CD4-positive, alpha-beta T cell treated with Interleukin-4 for 1 hour (primary cell): ENCODE results near the gene GRIK3.

Experiments
- DNase-seq, 2 donors: peaks; one replicate each; pipeline ENCODE4 v3.0.0-alpha.2; 2020 to 2022

GRIK3 gene

GRCh38 chr1:36807262-36807661 lies 227.1 kb downstream of the GRIK3 start:
- no peak for DNase-seq

DNA sequence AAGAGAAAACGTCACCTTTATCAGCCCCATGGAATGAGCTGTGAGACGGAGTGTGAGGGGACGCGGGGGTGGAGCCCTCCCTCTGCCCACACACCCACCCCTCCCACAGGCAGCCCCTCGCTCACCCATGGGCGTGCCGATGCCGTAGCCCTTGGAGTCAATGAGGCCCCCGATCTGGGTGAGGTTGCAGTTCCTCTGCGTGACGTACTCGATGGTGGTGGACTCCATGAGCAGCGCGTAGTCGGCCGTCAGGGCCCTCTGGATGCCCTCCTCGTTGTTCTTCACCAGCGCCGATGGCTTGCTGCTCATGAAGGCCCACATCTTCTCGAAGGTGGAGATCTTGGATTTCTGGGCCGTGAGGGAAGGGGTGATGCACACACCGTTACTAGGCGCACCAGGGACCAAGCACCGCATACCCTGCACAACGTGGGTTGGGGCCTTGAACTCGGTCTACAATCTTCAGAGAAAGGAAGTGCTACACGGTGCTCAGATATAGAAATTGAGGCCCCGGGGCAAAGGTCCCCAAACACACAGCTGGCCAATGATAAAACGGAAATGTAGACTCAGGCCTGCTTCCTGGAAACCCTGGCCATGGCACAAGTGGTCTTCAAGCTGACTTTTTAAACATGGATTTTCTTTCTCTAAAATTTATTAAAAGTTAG lies 228.2 kb downstream of the GRIK3 start:
- DNase-seq: no peak

DNA sequence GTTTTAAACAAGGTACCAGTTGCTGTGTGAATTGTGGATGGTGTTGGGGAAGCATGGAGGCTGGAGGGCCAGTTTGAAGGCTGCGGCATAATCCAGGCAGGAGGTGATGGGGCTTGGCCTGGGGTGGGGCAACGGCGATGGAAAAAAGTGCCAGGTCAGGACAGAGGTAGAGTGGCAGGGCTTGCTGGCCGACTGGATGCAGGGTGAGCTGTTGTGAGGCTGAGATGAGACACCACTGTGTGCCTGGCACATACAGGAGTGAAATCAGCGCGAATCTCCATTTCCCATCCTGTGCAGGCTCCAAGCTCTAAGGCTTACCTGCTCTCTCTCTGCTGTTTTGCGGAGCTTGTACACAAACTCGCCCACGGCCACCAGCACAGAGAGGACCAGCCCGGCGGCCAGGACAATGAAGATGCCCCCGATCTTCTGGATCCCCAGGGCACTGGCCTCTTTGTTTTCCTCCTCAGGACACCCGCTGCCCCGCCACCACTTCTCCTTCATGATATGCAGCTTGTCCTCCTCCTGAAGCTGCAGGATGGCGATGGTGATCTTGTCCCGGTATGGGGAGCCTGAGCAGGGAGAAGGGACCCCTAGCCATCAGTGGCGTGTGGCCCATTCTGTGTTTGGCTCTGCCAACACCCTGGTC lies 229.5 kb downstream of the GRIK3 start:
- no peak for DNase-seq

DNA sequence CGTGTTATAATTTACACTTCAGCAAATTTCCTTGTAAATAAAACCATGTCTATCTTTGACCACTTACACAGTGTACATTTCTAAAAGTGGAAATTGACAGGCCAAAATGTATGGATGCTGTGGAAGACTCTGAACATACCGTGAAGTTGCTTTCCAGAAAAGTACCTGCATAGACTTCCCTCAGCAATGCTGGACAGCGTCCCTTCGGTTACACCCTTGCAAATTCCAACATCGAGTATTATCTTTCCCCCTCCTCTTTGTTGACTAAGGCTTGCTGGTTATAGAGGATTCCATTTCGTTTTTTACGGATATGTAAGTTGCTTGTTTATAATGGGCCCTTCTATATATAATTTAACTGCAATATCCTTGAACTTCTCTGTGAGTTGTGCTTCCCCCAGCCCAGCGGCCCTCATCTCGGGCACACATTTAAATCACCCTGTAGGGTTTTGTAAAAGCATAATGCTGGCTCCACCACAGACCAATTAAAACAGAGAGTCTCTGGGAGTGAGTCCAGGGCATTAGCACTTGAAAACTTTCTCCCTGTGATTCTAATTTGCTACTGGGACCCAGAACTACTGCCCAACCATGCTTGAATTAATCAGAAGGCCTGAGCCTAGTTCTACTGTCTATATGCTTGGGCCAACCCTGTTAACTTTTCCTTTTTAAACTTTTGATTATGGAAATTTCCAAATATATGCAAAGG lies 230.3 kb downstream of the GRIK3 start:
- DNase-seq: no peak

DNA sequence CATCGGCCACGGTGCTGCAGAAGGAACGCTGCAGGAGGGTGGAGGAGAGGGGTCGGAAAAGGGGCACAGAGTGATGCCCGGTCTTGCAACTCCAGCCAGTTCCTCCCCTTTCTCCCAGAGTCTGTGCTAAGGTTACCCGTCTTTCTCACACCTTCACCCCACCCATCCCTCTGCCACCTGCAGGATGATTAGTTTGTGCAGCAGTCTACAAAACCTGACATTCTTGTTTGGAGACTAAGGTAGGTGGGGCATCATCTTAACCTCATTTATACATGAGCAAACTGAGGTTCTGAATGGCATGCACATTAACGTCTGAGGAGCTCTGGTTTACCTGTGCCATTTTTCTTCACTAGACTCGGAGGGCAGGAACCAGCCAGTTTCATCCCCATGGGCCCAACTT lies 232.3 kb downstream of the GRIK3 start:
- DNase-seq: no peak

- DNase-seq: no peak
These were observed 236.6 kb downstream of the GRIK3 start for GRCh38 chr1:36797761-36798160.

- no peak for DNase-seq
These were observed 237.6 kb downstream of the GRIK3 start for GRCh38 chr1:36796733-36797132.

DNA sequence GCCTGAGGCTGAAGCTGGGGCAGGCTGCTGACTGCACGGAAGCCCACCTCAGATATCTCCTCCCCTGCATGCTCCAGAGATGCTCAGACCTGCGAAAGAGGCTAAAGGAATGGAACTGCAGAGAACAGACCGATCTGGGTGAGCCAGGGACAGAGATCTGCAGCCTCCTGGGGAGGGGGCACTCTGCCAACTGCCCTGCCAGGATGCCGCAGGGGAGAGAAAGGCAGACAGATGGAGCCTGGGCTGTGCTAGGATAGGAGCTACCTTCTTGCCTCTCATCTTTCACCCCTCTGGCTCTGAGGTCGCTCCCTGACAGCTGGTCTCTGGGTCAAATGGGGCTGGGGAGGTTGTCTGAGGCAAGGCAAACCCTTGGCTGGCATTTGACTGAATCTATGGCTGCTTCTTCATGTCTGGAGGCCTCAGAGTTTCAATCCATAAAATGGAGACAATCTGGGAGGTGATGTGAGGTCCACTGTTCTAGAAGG lies 238.2 kb downstream of the GRIK3 start:
- no peak for DNase-seq

DNA sequence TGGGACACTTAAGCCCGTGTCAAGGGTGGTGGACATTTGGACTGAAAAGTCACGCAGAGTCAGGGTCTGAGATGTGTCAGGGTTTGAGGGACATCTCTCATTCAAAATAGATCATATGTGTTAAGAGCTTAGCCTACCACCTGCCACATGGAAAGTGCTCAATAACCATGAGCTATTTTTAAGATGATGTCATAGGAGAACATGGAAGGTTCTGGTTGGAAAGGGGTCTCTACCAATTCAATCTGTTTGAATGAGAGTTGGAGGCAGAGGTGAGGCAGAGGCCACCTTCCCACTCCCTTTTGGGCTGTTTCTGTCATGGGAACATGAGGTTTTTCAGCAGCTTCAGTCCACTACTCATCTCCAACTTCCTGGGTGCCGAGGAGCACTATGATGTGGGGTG lies 239.9 kb downstream of the GRIK3 start:
- DNase-seq: no peak

- DNase-seq: no peak
These were observed 240.9 kb downstream of the GRIK3 start for GRCh38 chr1:36793452-36793851.

- no peak for DNase-seq
These were observed 242.0 kb downstream of the GRIK3 start for GRCh38 chr1:36792292-36792691.

GRCh38 chr1:36790191-36790590 lies 244.1 kb downstream of the GRIK3 start:
- no peak for DNase-seq

DNA sequence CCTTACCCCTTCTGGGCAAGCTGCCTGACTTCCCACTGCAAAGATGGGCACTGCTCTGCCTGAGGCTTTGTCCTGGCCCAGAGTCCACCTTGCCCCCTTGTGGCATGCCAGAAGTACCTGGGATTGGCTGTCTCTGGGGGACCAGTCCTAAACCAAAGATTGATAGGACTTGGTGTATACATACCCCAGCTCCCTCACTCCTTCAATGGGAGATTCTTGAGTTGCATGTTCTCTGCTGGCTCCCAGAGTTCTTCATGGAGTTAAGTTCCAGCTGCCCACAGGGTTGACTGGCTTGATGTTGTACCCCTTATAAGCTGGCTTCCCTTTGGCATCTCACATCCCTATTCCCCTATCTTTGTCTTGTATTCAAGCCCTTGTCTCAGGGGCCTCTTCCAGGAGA lies 244.8 kb downstream of the GRIK3 start:
- no peak for DNase-seq

GRCh38 chr1:36787312-36787913 lies 246.9 kb downstream of the GRIK3 start:
- DNase-seq: no peak

DNA sequence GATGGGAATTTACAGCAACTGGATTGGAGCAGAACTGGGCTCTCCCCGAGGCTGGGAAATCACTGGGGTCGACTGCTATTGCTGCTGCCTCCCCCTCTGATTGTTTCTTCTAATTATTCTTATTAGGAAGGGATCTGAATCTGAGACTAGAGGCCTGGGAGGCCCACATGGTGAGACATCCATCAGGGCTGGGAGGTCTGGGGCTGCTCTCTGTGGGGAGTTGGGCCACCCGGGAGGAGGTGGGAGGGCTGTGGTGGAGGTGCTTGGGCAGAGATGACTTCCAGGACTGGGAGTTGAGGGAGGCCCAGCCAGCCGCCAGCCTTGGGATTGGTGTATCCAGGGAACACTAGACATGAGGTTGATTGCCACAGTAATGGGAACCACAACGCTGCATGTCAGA lies 247.9 kb downstream of the GRIK3 start:
- DNase-seq: no peak

- no peak for DNase-seq
These were observed 250.0 kb downstream of the GRIK3 start for GRCh38 chr1:36784147-36784859.

DNA sequence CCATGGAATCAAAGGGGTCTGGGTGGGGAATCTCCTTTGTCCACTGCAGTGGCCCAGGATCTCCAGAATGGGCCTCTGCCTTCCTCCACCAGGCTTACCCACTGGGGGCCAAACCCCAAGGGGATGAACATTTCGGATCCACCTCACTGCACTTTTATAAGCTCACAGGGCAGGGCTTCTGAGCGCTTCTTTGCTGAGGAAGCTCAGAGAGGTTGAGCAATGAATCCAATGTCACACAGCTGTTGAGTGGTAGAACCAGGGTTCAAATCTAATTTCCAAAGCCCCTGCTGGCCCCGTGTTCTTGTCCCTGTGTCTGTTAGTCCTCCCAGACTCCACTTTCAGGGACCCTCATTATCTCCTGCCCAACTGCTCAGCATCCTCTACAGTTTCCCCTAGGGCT lies 250.8 kb downstream of the GRIK3 start:
- DNase-seq: no peak

DNA sequence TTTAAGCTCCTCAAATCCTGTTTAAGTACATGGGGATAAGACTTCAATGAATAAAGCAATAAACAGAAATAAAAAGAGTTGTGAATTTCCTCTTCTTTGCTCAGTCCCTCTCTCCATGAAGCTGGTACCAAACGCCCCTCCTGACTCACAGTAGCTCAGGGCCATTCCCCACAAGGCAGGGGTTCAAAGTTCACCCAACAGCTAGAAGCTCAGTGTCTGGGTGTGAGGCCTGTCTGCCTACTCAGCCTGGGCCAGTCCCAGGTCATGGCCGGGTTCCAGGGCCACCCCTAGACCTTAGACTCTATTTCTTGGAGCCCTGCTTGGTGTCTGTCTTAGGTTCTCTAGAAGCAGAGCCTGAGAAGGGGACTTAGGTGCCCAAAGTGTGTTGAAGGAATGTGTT lies 251.5 kb downstream of the GRIK3 start:
- DNase-seq: no peak

DNA sequence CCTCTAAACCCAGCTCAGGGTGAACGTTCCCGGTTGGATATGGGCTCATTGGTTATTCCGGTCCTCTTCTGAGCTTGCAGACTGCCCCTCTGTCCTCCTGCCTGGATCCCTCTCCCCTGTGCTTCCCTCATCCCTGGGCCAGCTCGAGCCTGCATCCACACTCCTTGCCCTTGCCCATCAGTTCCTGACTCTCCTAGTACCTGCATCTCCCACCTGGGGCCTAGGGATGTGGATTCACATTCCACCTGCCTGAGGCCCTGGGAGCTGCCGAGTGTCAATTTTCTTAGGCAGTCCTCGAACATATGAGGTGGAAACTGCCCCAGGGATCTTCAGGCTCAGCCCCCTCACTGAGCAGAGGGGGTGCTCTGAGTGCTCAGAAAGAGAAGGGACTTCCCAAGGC lies 252.2 kb downstream of the GRIK3 start:
- no peak for DNase-seq

- DNase-seq: no peak
These were observed 253.2 kb downstream of the GRIK3 start for GRCh38 chr1:36781098-36781497.

- no peak for DNase-seq
These were observed 255.6 kb downstream of the GRIK3 start for GRCh38 chr1:36778740-36779139.

DNA sequence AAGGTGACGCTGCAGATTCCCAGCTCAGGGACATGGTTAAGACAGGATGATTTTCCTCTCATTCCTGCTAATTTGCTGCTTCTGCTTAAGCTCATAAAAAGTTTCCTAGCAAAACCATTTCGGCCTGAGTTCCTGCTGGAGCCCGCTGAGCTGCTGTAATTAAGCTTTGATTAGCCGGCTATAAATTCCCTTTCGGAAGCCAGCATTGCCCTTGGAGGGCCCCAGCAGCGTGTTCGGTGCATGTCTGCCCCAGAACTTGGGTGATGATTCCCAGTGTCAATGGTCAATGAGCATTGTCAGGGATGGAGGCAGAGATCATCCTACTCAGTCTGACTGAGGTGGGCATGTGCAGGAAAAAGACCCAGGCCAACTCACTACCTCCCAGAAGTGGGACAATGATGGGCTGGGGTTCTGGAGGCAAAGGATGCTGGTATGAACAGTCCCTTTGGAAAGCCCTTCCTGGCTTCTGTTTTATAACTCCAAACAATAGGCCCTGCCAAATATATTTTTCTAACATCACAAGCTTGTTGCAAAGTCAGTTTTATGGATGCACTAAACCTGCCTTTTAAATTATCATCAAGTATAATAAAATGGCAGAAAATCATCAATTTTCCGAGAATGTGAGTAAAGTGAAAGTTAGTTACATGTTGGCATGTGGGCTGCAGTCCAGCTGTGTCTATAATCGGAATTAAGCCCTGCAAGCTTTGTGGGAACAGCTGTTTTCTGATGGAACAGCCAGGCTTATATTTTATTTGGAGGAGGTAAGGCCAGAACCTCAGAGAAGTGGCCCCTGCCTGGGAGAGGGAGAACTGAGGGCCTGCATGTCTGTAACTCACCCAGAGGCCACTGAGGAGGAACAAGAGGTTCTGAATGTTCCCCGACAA lies 257.1 kb downstream of the GRIK3 start:
- no peak for DNase-seq
